ENCODE measurements around the gene IHH.

Gene IHH

GRCh38 chr2:219073413-219074129 lies 12.8 kb upstream of the IHH start:
- no peak for DNase-seq

GRCh38 chr2:219072741-219073250 lies 12.1 kb upstream of the IHH start:
- DNase-seq = no peak

GRCh38 chr2:219071131-219071816 lies 10.6 kb upstream of the IHH start:
- DNase-seq = no peak

- DNase-seq = no peak
Measured at GRCh38 chr2:219065484-219065883, 4.8 kb upstream of the IHH start.

- no peak for DNase-seq
Measured at GRCh38 chr2:219062081-219062480, 1.4 kb upstream of the IHH start.

- no peak for DNase-seq
Measured at GRCh38 chr2:219059725-219060682, 717 bp downstream of the IHH start.

- no peak for DNase-seq
Measured at GRCh38 chr2:219059375-219059724, 1.4 kb downstream of the IHH start.

- DNase-seq = no peak
Measured at GRCh38 chr2:219058541-219059374, 2.0 kb downstream of the IHH start.

GRCh38 chr2:219057709-219058540 lies 2.8 kb downstream of the IHH start:
- DNase-seq = no peak

GRCh38 chr2:219056896-219057708 lies 3.6 kb downstream of the IHH start:
- DNase-seq = no peak

- DNase-seq = no peak
Measured at GRCh38 chr2:219056176-219056895, 4.4 kb downstream of the IHH start.

- DNase-seq = no peak
Measured at GRCh38 chr2:219054956-219055903, 5.5 kb downstream of the IHH start.

- DNase-seq = no peak
Measured at GRCh38 chr2:219049282-219049681, 11.4 kb downstream of the IHH start.

GRCh38 chr2:219045937-219046550 lies 14.7 kb downstream of the IHH start:
- DNase-seq = no peak

- no peak for DNase-seq
Measured at GRCh38 chr2:219042750-219043149, 18.0 kb downstream of the IHH start.

- no peak for DNase-seq
Measured at GRCh38 chr2:219042157-219042556, 18.6 kb downstream of the IHH start.

- DNase-seq = no peak
Measured at GRCh38 chr2:219041252-219041651, 19.5 kb downstream of the IHH start, which contains the start of gene CFAP65. Gene CFAP65 (minus strand): TSS chr2:219041516. CDS start chr2:219039048, 2,468 bp downstream.

GRCh38 chr2:219038600-219038999 lies 22.1 kb downstream of the IHH start:
- no peak for DNase-seq
